HG03520 (cell line): ENCODE measurements around the gene TP53BP1.

ENCODE experiments used
- ATAC-seq: cut with Tn5 transposase; IDR thresholded peaks from one replicate; pipeline ENCODE4 v1.9.1; 2021; ENCODE audit warnings: mild to moderate bottlenecking, moderate library complexity; ENCODE audit not compliant: unreplicated experiment

The TP53BP1 gene

GRCh38 chr15:43488790-43489189 lies 4.2 kb downstream of the TP53BP1 start:
- ATAC-seq, result no peak

DNA sequence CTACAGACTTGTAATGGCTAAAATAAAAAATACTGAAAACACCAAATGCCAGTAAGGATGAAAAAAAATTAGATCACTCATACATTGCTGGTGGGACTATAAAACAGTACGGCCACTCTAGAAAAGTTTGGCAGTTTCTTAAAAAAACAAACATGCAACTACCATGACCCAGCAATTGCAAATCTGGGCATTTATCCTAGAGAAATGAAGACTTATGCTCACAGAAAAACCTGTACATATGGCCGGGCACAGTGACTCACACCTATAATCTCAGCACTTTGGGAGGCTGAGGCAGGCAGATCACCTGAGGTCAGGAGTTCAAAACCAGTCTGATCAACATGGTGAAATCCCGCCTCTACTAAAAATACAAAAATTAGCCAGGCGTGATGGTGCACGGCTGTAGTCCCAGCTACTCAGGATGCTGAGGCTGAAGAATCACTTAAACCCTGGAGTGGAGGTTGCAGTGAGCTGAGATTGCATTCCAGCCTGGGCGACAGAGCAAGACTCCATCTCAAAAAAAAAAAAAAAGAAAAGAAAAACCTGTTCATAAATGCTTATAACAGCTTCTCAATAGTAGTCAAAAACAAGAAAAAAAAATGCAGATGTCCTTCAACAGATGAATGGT lies 5.6 kb downstream of the TP53BP1 start:
- no peak for ATAC-seq

DNA sequence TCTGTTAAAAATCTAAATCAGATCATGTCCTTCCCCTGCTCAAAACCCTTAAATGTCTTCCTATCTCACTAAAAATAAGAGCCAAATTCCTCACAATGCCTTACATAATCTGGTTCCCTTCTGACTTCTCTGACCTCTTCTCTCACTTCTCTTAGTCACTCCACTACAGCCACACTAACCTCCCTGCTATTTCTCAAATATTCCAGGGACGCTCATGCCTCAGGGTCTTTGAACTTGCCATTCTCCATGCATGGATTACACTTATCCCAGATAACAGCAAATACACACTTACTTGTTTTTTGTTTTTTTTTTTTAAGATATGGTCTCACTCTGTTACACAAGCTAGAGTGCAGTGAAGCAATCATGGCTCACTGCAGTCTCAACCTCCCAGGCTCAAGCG lies 8.5 kb downstream of the TP53BP1 start:
- ATAC-seq, result no peak

- no peak for ATAC-seq
Measured at GRCh38 chr15:43483297-43484128, 9.4 kb downstream of the TP53BP1 start.

- no peak for ATAC-seq
Measured at GRCh38 chr15:43473885-43474284, 19.1 kb downstream of the TP53BP1 start.

DNA sequence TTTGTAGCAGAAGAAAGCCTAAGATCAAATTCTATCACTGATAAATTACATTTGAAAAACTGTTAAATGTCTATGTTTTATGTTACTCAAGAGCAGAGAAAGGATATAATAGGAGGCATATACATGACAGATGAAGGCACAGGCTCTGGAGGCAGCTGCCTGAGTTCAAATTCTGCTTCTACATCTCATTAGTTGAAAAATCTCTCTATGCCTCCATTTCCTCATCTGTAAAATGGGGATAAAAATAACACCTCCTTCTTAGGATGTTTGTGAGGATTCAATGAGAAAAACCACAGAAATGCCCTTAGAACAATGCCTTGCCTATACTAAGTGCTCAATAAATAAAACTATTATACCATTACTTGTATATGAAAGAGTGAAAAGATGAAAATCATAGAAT lies 21.0 kb downstream of the TP53BP1 start:
- ATAC-seq, result no peak

- ATAC-seq, result no peak
Measured at GRCh38 chr15:43469867-43470266, 23.1 kb downstream of the TP53BP1 start.

DNA sequence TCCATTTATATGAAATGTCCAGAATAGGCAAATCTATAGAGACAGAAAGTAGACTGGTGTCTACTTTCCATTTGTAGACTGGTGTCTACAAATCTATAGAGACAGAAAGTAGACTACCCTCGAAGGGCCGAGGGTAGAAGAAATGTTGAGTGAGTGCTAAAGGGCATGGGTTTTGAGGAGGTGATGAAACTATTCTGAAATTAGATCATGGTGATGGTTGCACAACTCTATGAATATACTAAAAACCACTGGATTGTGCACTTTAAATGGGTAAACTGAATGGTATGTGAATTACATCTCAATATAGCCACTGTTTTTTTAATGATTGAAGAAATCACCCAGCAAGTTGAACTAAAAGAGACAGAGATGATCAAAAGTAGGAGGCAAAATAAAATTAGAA lies 27.9 kb downstream of the TP53BP1 start:
- no peak for ATAC-seq

- ATAC-seq, result no peak
Measured at GRCh38 chr15:43463998-43464397, 29.0 kb downstream of the TP53BP1 start.

- no peak for ATAC-seq
Measured at GRCh38 chr15:43463507-43463906, 29.4 kb downstream of the TP53BP1 start.

- ATAC-seq, result no peak
Measured at GRCh38 chr15:43449981-43450380, 43.0 kb downstream of the TP53BP1 start.

- ATAC-seq, result no peak
Measured at GRCh38 chr15:43446344-43446743, 46.6 kb downstream of the TP53BP1 start.

DNA sequence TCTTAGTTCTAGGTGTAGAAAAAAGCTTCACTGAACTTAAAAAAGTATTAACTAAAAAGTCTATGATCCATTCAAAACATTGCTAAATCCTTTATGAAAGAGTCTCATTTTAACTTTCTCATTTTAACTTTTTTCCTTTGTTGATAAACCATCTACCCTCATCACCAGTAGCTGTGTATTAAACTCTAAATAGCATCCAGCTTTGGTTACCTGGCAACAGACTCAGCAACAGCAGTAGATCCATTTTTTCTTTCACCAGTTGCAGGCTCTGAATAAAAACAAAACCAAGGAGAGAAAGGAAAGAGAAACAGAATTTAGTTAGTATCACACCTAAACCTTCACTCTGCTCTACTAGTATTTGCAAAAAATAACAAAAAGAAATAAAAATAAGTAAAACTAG lies 51.6 kb downstream of the TP53BP1 start:
- no peak for ATAC-seq

- ATAC-seq, result no peak
Measured at GRCh38 chr15:43440721-43441281, 52.2 kb downstream of the TP53BP1 start.

GRCh38 chr15:43439268-43439667 lies 53.7 kb downstream of the TP53BP1 start:
- ATAC-seq, result no peak

GRCh38 chr15:43436395-43436794 lies 56.6 kb downstream of the TP53BP1 start:
- ATAC-seq, result no peak

GRCh38 chr15:43434446-43434845 lies 58.5 kb downstream of the TP53BP1 start:
- ATAC-seq, result no peak

GRCh38 chr15:43433661-43434303 lies 59.2 kb downstream of the TP53BP1 start:
- no peak for ATAC-seq

DNA sequence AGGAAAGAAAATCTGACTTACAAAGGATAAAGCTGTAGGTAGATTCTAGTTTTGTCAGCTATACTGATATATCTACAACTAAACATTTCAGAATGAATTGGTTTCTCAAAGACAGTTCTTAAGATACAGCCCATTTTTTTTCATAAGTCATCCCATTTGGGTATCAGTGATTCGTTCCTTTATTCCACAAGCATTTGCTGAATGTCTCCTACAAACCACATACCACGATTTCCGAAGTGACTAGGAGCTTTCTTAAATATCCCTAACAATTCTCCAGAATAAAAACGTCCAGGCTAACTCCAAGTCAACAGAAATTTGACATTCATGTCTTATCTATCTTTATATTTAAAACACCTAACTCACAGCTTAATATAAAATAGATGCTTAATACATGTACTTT lies 59.8 kb downstream of the TP53BP1 start:
- no peak for ATAC-seq

DNA sequence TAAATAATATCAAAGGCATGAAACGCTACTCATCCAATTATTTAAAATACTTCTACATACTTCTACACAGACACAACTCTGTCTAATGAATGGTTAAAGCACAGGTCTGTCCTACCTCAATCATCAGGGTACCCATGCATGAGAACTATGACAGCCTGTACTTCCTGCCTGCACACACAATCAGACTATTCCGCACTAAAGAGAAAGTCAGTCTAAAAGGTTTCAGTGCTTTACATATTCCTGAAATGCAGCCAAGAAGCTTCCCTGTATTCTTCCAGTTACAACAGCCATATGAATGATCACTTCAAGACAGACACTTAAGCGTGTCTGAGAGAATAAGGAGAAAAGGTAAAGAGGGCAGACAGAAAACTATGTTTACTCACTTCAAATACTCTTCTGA lies 63.3 kb downstream of the TP53BP1 start:
- no peak for ATAC-seq

DNA sequence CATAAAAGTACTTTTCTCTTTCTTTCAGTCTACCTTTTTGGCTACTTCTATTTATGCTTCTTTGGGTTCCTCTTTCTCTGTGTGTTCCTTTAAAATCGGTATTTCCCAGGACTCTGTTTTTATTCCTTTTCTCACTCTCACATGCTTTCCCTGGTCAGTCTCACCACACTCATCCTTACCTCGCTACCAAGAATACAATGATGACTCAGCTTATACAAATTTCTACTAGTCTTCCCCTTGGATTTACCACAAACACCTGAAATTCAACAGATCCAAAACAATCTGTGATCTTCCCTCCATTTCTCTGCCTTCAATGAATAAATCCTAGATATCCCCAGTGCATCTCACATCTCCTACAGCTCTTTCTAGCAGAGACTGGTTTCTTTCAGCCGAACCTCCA lies 69.2 kb downstream of the TP53BP1 start:
- ATAC-seq, result no peak

DNA sequence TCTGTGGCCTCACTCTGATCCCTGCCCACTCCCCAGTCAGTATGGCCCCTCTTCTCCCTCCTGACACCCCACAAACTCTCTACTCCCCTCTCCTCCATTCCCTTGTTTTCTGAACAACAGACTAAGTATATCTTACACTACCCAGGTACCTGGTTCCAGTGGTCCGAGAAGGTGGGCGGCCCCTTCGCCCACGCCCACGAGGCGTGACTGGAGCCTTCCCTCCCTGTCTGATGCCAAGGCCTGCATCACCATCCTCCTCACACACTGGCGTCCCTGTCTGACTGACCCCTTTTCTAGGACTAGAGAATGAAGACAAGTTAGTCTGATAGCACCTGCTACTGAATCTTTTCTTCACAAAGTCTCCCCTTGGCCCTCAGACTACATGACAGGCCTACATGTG lies 72.1 kb downstream of the TP53BP1 start:
- ATAC-seq, result no peak
